GM18517 (cell line): Measurements from ENCODE around the gene ZNF629.

Source experiments
- ATAC-seq: cut with Tn5 transposase; IDR thresholded peaks from one replicate; pipeline ENCODE4 v1.9.1; 2021; ENCODE audit warnings: mild to moderate bottlenecking, moderate library complexity; ENCODE audit not compliant: unreplicated experiment

Gene ZNF629

DNA sequence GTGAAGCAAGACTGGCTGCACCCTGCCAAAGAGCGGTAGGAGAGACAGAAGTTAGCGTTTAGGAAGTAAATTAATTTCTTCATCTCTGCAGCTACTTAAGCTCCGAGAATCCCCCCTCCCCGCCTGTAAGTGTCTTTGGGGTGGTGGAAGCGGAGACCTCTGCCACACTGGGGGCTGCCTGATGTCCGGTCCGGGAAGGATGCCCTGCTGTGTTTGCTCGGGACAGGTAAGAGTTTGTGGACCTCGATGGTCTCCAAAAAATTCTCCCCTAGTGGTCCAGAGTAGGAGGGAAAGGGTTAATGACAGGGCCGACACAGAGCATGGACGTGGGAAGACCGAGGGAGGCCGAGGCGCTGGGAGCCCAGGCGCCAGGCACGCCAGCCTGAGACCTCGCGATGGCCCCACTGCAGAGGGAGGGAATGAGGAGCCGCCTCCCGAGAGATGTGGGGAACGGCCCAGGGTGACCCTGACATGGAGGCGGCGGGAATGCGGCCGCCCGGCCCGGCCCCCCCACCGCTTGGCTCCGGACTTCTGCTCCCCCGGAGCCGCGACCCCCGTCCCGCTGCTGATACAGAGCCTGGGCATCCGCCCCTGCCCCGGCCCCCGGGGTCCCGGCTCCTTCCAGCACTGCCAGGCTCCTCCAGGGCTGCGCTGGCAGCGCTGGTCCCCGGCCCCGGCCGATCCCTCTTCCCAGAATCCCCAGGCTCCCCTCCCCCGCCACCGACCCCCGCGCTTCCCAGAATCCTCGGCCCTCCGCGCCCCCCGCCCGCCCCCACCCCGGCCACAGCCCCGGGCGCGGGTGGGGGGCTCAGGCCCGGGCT, 680 bp downstream of the ZNF629 start:
- no peak for ATAC-seq

- no peak for ATAC-seq
These were observed 1.6 kb downstream of the ZNF629 start for GRCh38 chr16:30785126-30786106.

DNA sequence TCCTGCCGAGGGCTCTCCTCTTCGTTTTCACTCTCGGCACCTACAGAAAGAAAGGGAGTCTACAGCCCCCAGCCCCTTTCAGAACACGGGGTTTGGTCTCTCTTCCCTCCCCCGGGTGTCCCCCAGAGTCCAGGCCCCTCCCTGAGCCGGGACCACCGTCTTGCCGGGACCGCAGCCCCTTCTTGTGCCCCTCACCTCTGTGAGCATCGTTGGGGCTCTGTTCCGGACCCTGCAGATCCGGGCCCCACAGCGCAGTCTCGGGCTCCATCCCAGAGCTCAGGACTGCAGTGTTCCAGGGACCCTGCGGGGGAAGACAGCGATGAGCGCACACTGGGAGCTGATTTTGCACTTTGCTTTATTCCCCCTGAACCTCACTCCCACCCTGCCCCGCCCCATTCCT, 2.8 kb downstream of the ZNF629 start:
- ATAC-seq: no peak

- no peak for ATAC-seq
These were observed 3.5 kb downstream of the ZNF629 start for GRCh38 chr16:30783280-30784109.

- ATAC-seq: no peak
These were observed 4.3 kb downstream of the ZNF629 start for GRCh38 chr16:30782486-30783279.

DNA sequence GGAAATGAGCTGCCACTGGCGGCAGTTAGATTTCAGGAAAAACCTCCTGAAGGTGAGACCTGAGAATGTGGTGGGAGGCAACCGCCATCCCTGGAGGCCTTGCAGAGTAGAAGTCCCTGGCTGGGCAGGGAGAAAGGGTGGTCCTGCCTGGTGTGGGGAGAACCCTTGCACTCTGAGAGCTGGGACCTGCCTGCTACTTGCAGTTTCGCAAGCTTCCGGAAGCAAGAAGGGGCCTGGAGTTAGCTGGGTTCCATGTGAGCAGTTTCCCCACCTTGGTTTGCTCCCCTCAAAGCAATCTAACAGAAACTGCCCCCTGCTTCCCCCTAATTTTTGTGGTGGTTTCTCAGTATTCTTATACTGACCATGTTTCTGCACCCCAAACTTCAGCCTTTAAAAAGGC, 6.5 kb downstream of the ZNF629 start:
- no peak for ATAC-seq

GRCh38 chr16:30780021-30780420, 7.0 kb downstream of the ZNF629 start:
- no peak for ATAC-seq

GRCh38 chr16:30779596-30779995, 7.4 kb downstream of the ZNF629 start:
- no peak for ATAC-seq

DNA sequence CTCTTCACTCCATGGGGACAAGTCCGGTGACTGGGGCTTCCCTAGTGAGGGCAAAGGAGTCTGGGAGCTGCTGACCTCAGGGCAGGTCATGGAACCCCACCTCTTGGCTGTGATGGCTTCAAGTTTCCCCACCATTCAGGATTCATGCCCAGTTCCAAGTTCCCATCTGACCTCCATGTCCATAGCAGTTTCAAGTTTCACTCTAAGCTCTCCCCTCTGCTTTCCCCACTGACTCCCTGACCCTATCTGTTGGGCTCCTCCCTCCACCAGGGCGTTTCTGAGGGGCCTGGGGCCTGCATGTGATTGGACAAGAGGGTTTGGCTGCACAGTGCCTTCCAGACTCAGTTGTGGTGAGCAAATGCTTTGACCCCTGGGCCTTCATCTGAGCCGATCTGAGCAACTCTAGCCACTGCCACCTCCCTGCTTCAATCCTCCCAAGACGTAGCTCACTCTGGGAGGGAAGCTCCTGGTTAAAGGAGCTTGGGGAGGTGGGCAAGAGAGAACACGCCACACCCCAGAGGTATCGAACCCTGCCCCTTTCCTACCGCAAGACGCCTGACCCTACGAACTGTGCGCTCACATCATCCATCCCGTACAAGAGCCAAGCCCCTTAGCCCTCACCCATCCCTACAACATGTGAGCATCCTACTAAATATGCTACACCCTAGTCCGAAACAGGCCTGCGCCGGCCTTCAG, 8.3 kb downstream of the ZNF629 start:
- no peak for ATAC-seq

DNA sequence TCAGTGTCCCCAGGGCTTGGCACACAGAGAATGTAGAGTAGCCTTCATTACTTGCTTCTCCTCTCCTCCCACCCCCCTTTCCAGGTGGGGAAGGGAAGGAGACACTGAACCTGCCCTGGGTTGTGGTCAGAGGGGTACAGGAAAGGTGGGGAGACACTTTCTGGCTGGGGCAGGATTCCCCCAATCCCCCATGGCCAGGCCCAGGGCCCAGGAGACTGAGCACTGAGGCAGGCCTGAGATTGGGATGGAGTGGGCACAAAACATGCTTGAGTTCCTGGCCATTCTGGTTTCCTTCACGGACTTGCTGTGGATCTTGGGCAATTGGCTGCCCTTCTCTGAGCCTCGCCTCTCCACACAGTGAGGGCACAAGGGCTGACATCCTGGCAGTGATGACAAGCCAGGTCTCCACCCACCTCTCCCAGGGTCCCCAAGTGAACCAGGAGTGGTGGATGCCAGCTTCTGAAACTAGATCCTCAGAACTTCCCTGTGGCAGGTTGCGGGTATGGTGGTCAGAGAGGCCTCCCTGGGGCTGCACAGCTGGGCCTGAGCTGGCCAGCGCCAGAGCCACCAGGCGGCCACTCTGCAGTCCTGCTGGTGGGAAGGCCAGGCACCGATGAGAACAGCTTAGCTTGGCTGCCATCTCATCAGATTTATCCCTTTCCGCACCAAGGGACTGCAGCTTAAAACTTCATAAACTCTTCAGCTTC, 9.3 kb downstream of the ZNF629 start:
- no peak for ATAC-seq

- ATAC-seq: no peak
These were observed 11.4 kb downstream of the ZNF629 start for GRCh38 chr16:30775392-30776188.

GRCh38 chr16:30775131-30775391, 11.9 kb downstream of the ZNF629 start:
- ATAC-seq: no peak

DNA sequence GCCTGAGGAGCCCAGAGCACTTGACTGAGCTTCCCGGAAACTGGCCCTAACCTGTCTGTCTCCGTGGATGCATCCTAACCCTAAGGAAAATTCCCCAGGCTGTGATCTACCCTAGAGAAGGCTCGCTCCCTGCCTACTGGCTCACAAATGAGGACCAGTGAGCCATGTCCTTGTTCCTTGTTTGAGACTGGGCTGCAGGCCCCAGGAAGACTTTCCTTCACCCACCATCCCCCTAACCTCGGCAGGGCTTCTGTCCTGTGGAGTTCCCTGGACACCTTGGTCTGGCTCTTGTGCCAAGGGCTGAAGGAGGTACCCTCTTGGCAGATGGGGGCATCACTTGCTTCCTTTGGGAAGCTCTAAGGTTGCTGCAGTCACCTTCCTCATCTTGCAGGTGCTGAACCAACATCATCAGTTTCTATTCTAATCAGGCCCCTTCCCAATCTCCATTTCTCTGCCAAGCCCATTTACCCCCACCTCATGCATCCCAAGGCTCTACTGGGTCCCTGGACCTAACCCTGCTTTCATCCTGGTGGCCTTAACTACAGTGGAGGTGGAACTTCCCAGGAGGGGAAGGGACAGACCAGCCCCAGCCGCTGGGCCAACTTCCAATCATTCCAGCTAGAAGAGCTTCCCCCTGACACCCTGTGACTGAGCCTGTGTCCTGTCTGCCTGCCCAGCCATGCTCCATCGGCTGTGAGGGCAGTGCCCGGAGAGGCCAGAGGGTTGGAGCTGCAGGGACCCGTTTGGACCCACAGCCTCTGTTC, 12.5 kb downstream of the ZNF629 start:
- ATAC-seq: no peak

DNA sequence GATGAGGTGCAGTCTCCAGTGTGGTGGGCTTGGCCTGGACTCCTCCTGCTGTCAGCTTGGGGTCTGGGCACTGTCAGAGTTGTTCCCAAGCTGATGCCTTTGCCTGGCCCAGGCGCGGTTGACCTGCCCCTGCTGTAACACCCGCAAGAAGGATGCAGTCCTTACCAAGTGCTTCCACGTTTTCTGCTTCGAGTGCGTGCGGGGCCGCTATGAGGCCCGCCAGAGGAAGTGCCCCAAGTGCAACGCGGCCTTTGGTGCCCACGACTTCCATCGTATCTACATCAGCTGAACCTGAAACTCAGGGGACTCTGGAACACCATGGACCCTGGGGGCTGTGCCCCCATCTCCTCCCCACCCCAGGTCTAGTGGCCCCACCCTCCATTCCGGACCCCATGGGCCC, 13.2 kb downstream of the ZNF629 start:
- no peak for ATAC-seq

- no peak for ATAC-seq
These were observed 15.3 kb downstream of the ZNF629 start for GRCh38 chr16:30771726-30772125.

DNA sequence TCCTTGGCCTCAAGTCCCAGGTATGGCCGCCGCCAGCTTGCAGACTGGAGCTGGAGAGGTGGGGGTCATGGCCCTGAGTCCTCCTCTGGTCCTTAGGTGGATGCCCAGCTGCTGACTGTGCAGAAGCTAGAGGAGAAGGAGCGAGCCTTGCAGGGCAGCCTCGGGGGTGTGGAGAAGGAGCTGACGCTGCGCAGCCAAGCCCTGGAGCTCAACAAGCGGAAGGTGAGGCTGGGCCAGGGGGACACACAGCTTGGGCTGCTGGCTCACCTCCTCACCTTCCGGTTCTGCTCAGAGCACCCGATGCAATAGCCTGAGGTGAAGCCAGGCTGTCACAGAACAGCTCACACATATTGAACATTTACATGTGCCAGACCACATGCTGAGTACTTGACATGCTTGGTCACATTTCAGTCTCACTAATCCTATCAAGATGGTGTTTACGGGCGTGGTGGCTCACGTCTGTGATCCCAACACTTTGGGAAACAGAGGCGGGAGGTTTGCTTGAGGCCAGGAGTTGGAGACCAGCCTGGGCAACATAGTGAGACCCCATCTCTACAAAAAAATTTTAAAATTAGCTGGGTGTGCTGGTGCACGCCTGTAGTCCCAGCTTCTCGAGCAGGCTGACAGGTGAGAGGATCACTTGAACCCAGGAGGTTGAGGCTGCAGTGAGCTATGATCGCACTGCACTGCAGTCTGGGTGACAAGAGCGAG, 17.5 kb downstream of the ZNF629 start:
- no peak for ATAC-seq

DNA sequence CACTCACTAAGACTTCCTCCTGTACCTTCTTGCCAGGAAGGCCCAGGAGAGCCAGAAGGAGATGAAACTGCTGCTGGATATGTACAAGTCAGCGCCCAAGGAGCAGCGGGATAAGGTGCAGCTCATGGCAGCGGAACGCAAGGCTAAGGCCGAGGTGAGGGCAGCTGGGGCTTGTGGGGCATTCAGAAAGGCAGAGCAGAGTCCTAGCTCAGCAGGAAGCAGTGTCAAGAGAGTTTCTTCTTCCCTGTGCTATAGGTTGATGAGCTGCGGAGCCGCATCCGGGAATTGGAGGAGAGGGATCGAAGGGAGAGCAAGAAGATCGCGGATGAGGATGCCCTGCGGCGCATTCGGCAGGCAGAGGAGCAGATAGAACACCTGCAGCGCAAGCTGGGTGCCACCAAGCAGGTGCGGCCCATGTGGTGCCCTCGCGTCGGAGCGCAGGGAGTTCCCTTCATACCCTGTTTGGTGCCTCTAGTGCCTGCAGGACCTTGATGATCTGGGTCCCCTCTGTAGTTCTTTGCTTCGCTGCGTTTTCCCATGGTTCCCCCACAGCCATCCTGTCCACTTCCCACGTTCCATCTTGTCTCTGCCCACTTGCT, 18.3 kb downstream of the ZNF629 start:
- no peak for ATAC-seq
